Bronchial epithelial cell (primary cell): Measurements from ENCODE around the gene CACNB2. TPM values are rescaled to one million over a fixed set of nuclear protein-coding genes. Genes with fewer than 3 reads are reported as not detected.

Source experiments
- DNase-seq: peaks from one replicate; pipeline ENCODE4 v3.0.0-alpha.2; 2010; ENCODE audit warnings: low read depth
- FAIRE-seq: peaks from 2 replicates; lab custom pipeline; 2011; peaks lifted over from hg19 to GRCh38; lab: Jason Lieb, UNC
- H3K27me3 ChIP-seq: 2 replicates; pipeline ENCODE4 v1.5.1; 2011; ENCODE audit warnings: low read length; ENCODE audit not compliant: control insufficient read depth, insufficient read depth
- H3K36me3 ChIP-seq: 2 replicates; pipeline ENCODE4 v1.5.1; 2011; ENCODE audit warnings: low read length; ENCODE audit not compliant: control insufficient read depth, insufficient read depth
- H3K4me3 ChIP-seq: 2 replicates; pipeline ENCODE4 v1.5.1; 2011; ENCODE audit warnings: mild to moderate bottlenecking, low read depth, low read length, control low read depth
- total RNA-seq: library from RNA; depleted of rRNA; stranded (reverse); fragments of >200 nt; gene quantifications from 2 replicates; pipeline ENCODE4 v1.2.1, GENCODE V29; 2014
- TF ChIP-seq, protein P1 (sequence below): IDR thresholded peaks from 2 replicates; pipeline ENCODE4 v1.5.1; 2011; ENCODE audit warnings: mild to moderate bottlenecking, moderate library complexity, low read length, control low read depth, inconsistent platforms; ENCODE audit not compliant: insufficient read depth, severe bottlenecking

Gene CACNB2
- total RNA-seq, 1 donor from 2014 or later, result not detected

DNA sequence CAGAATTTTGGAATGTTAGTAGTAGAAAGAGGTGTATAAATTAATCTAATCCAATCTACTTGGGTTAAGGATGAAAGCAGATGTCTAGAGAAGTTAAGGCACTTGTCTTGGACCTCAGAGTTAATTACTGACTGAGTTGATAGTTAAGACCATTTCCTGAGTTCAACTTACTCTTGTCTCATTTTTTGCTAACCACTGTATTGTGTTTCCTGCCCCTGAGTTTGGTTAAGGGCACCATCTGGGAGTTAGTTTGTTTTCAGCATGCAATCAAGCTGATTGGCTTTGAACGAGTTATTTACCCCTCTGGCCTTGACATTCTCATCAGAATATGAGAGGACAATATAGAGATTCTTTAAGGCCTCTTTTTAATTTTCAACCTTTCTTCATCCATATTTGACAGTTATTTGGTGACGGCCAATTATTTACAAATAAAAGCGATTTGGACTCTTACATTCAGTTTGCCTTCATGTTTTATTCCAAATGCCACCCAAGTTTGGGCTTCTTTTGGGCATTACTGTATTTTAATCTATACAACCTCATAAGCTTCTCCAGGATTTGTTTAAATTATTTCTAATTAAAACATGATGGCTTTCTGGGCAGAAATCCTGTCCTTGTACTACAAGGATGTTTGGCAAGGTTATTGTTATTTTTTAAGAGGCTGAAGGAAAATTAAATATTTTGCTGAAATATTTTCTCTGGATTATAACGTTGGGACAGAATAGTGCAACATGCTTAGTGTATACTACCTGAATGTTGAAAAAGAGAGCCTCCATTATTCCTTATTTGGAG is 225.0 kb downstream of the CACNB2 start:
- Histone ChIP-seq H3K4me3 (no peak overlapping the region), H3K27me3 (no peaks in the 10 kb centered on the region), H3K36me3 (no peaks in the 10 kb centered on the region)
- DNase-seq (no peak), FAIRE-seq (no peak)
- TF ChIP-seq, protein P1, sequence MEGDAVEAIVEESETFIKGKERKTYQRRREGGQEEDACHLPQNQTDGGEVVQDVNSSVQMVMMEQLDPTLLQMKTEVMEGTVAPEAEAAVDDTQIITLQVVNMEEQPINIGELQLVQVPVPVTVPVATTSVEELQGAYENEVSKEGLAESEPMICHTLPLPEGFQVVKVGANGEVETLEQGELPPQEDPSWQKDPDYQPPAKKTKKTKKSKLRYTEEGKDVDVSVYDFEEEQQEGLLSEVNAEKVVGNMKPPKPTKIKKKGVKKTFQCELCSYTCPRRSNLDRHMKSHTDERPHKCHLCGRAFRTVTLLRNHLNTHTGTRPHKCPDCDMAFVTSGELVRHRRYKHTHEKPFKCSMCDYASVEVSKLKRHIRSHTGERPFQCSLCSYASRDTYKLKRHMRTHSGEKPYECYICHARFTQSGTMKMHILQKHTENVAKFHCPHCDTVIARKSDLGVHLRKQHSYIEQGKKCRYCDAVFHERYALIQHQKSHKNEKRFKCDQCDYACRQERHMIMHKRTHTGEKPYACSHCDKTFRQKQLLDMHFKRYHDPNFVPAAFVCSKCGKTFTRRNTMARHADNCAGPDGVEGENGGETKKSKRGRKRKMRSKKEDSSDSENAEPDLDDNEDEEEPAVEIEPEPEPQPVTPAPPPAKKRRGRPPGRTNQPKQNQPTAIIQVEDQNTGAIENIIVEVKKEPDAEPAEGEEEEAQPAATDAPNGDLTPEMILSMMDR, result no peak

DNA sequence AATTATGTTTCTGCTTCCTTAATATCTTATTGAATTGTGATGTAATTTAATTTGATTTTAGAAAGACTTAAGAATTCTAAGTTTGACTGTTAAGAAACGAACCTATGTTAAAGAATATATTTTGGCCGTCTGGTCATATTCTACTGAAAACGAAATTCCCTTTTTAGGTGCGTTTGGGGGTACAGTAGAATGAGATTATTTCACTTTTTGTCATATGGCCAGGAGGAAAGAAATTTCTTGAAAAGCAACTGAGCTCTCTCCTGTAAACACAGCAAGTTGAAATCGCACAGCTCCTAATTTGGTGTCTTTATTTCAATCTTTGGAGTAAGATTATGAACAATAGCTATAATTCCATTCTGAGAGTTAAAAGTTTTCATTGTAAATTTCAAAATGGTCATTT is 227.6 kb downstream of the CACNB2 start:
- Histone ChIP-seq H3K27me3 (no peaks in the 10 kb centered on the region), H3K36me3 (no peaks in the 10 kb centered on the region), H3K4me3 (no peak overlapping the region)
- TF ChIP-seq, protein P1, result no peak
- no peak for FAIRE-seq
- no peak for DNase-seq

DNA sequence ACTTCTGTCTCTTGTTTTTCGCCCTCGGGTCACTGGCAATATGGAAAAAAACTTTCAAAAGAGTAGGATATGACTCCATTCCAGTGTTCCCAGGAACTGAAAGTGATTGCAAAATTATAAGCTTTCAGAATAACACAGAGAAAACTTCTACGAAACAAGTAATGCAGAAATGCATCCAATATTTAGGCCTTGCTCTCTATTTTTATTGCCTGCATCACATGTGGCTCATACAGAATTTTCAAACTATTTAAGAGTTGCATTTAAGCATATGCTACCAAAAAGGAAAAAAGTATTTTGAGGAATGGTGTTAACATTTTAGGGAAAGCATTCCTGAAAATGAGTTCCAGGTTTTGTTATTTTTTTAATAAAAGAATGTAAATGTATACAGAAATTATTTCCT is 228.0 kb downstream of the CACNB2 start:
- no peaks in the 10 kb centered on the region for H3K27me3 ChIP-seq
- H3K36me3 ChIP-seq, result no peaks in the 10 kb centered on the region
- TF ChIP-seq, protein P1, result no peak
- no peak for FAIRE-seq
- DNase-seq, result no peak
- no peak overlapping the region for H3K4me3 ChIP-seq

DNA sequence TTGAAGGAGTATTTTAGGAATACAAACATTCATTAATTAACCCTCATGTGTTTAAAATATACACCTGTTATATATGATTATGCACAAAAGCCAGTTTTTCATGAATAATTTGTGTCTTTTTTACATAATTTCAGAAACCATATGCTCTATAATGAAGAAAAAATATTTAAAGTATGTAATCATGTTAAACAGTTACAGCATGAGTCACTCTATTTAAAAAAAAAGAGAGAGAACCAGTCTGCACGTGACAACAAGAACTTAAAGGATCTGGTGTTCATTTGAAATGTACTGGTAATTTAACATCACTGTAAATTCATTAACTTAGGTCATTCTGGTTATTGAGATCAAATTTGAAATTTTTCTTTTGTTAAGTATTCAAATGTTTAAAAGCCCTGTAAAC is 228.5 kb downstream of the CACNB2 start:
- no peaks in the 10 kb centered on the region for H3K27me3 ChIP-seq

DNA sequence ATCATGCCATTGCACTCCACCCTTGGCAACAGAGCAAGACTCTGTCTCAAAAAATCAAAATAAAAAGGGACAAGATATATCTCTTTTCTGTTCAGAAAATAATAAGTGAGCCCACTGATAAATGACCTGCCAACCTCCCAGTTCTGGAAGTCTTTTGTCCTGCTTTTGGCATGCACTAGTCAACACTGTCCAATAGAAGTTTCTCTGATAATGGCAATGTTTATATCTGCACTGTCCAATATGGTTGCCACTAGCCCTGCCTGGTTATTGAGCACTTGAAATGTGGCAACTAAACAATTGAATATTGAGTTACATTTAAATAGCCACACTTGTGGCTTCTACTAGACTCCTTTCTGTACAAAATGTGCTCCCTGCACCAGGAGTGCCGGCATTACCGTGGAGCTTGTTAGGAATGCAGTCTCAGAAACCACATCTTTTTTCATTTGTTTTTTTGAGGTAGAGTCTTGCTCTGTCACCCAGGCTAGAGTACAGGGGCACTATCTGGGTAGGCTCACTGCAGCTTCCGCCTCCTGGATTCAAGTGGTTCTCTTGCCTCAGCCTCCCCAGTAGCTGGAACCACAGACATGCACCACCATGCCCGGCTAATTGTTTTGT is 229.7 kb downstream of the CACNB2 start:
- Histone ChIP-seq H3K4me3 (no peak overlapping the region), H3K36me3 (no peaks in the 10 kb centered on the region), H3K27me3 (no peaks in the 10 kb centered on the region)
- DNase-seq (no peak), FAIRE-seq (no peak)
- TF ChIP-seq, protein P1, result no peak

More for the DNA sequence above, 228.5 kb downstream of the CACNB2 start:
- Histone ChIP-seq H3K4me3 (no peak overlapping the region), H3K36me3 (no peaks in the 10 kb centered on the region)
- DNase-seq (peak; percentile 16), FAIRE-seq (no peak)
- TF ChIP-seq, protein P1, result no peak
